Upper lobe of left lung (tissue), 4 donors: ENCODE measurements around the gene FNDC3B.

Experiments used
- CTCF ChIP-seq, 6 experiments: fragments of 450-650 bp in 4 of 6; fragments of 200-600 bp in 2 of 6; sonication (generic) in 2 of 6; IDR thresholded peaks; one replicate each; pipeline ENCODE4 v1.5.1; 2016 to 2019; ENCODE audit warnings: antibody characterized with exemption in 6 of 6
- POLR2AphosphoS5 ChIP-seq, 2 donors: sonication (generic); formaldehyde crosslinking; IDR thresholded peaks; one replicate each; pipeline ENCODE4 v1.5.1; 2017; ENCODE audit warnings: antibody characterized with exemption in 2 of 2

GRCh38 chr3:172372895-172373294 lies 333.5 kb downstream of the FNDC3B start:
- no peak for TF ChIP-seq CTCF (IDR thresholded peaks at IDR 0.05)
- TF ChIP-seq POLR2AphosphoS5 (IDR thresholded peaks at IDR 0.05), result no peak
